Left lung (tissue), 10 donors: ENCODE data around the gene PCLO. TPM values are rescaled to one million over a fixed set of nuclear protein-coding genes. Genes with fewer than 3 reads are reported as not detected.

Source experiments
- ATAC-seq: fragments of 200-7000 bp; cut with Tn5 transposase; one replicate; pipeline ENCODE4 v1.9.1; 2020; ENCODE audit warnings: moderate library complexity
- DNase-seq, 4 donors: peaks; one replicate each; pipeline ENCODE4 v3.0.0-alpha.2; 2013 to 2020
- H3K27ac ChIP-seq, 2 donors: fragments of 200-600 bp; sonication (generic) in 1 of 2; one replicate each; pipeline versions ENCODE4 v1.5.0 to v1.8.0; 2020 to 2021
- H3K27me3 ChIP-seq, 2 donors: fragments of 200-600 bp; sonication (generic) in 1 of 2; one replicate each; pipeline versions ENCODE4 v1.5.0 to v1.8.0; 2020 to 2021
- H3K36me3 ChIP-seq, 2 donors: fragments of 200-600 bp; sonication (generic) in 1 of 2; one replicate each; pipeline versions ENCODE4 v1.5.0 to v1.8.0; 2020 to 2021
- H3K4me1 ChIP-seq, 2 donors: fragments of 200-600 bp; one replicate each; pipeline ENCODE4 v1.8.0; 2021
- H3K4me3 ChIP-seq, 2 donors: fragments of 200-600 bp; sonication (generic) in 1 of 2; one replicate each; pipeline versions ENCODE4 v1.5.0 to v1.8.0; 2020 to 2021; ENCODE audit warnings: mild to moderate bottlenecking in 1 of 2
- H3K9me3 ChIP-seq, 2 donors: fragments of 200-600 bp; sonication (generic) in 1 of 2; one replicate each; pipeline versions ENCODE4 v1.5.0 to v1.8.0; 2020 to 2021
- CTCF ChIP-seq, 2 donors: fragments of 200-600 bp; sonication (generic) in 1 of 2; IDR thresholded peaks; one replicate each; pipeline versions ENCODE4 v1.5.0 to v1.8.0; 2021; ENCODE audit warnings: antibody characterized with exemption in 2 of 2
- intact Hi-C, 2 donors: fragments of 100-400 bp; cut with DNase I; formaldehyde crosslinking; loops; one replicate each; pipeline versions ENCODE4 v1.11.2 to v1.14.2; 2022
- polyA plus RNA-seq, 6 donors: library from polyadenylated mRNA; unstranded; fragments of 120-200 nt; gene quantifications; one replicate each; pipeline ENCODE4 v1.2.1, GENCODE V29; 2013; ENCODE audit not compliant: insufficient read length in 6 of 6
- total RNA-seq, 2 donors: library from RNA; stranded (reverse); fragmentation: NEBNext Ultra II Directional; extraction: Animal tissue kit (Norgen Biotek cat#: 25700); gene quantifications; one replicate each; pipeline ENCODE4 v1.2.1, GENCODE V29; 2021
- donor health status: DM: no; HTN: yes; CAD: no.
- donor health status: DM: no; HTN: no; CAD: no.

PCLO gene
- total and polyA plus RNA-seq, 8 donors, result 5.3 to 7.7 (median 5.9) TPM

- no peaks in the 10 kb centered on the region for H3K4me1 ChIP-seq
- H3K27ac ChIP-seq, result no peak overlapping the region
- no peaks in the 10 kb centered on the region for H3K9me3 ChIP-seq
- H3K27me3 ChIP-seq, result no peaks in the 10 kb centered on the region
- intact Hi-C loops, result no loop called here
- H3K36me3 ChIP-seq, result no peaks in the 10 kb centered on the region
- ATAC-seq (no peak), DNase-seq (no peak)
- H3K4me3 ChIP-seq, result no peak overlapping the region
- TF ChIP-seq CTCF (IDR thresholded peaks at IDR 0.05), result no peak
Observed at GRCh38 chr7:82760074-82760473, 402.6 kb downstream of the PCLO start.

GRCh38 chr7:82755705-82756551, 406.8 kb downstream of the PCLO start:
- Histone ChIP-seq H3K4me3 (no peak overlapping the region), H3K4me1 (no peaks in the 10 kb centered on the region), H3K36me3 (no peaks in the 10 kb centered on the region), H3K9me3 (no peaks in the 10 kb centered on the region), H3K27me3 (no peaks in the 10 kb centered on the region), H3K27ac (no peak overlapping the region)
- ATAC-seq (no peak), DNase-seq (no peak)
- intact Hi-C loops, result no loop called here
- no peak for TF ChIP-seq CTCF (IDR thresholded peaks at IDR 0.05)

- H3K4me3 ChIP-seq, result no peak overlapping the region
- no peaks in the 10 kb centered on the region for H3K4me1 ChIP-seq
- intact Hi-C loops, result no loop called here
- TF ChIP-seq CTCF (IDR thresholded peaks at IDR 0.05), result no peak
- H3K27ac ChIP-seq, result no peak overlapping the region
- ATAC-seq, result no peak
- H3K36me3 ChIP-seq, result no peaks in the 10 kb centered on the region
- no peaks in the 10 kb centered on the region for H3K27me3 ChIP-seq
- H3K9me3 ChIP-seq, result no peaks in the 10 kb centered on the region
- no peak for DNase-seq
Observed at GRCh38 chr7:82750007-82750406, 412.7 kb downstream of the PCLO start.

GRCh38 chr7:82745820-82746219, 416.9 kb downstream of the PCLO start:
- Histone ChIP-seq H3K9me3 (no peaks in the 10 kb centered on the region), H3K27me3 (no peaks in the 10 kb centered on the region), H3K4me1 (no peaks in the 10 kb centered on the region), H3K36me3 (no peaks in the 10 kb centered on the region), H3K4me3 (no peak overlapping the region), H3K27ac (no peak overlapping the region)
- intact Hi-C loops, result no loop called here
- DNase-seq (no peak), ATAC-seq (no peak)
- no peak for TF ChIP-seq CTCF (IDR thresholded peaks at IDR 0.05)

GRCh38 chr7:82745117-82745516, 417.6 kb downstream of the PCLO start:
- H3K27ac ChIP-seq, result no peak overlapping the region
- ATAC-seq, result no peak
- intact Hi-C loops, result no loop called here
- no peak overlapping the region for H3K4me3 ChIP-seq
- H3K27me3 ChIP-seq, result no peaks in the 10 kb centered on the region
- no peaks in the 10 kb centered on the region for H3K4me1 ChIP-seq
- no peaks in the 10 kb centered on the region for H3K9me3 ChIP-seq
- TF ChIP-seq CTCF (IDR thresholded peaks at IDR 0.05), result no peak
- H3K36me3 ChIP-seq, result no peaks in the 10 kb centered on the region
- DNase-seq, result no peak
